Measurements from ENCODE around the gene GNAQ. TPM values are rescaled to one million over a fixed set of nuclear protein-coding genes. Genes with fewer than 3 reads are reported as not detected.

GNAQ gene
- total and polyA plus RNA-seq, 2 experiments from 2014 or later = 21.1 to 43.1 TPM

- no peak for DNase-seq (ENCODE audit: low spot score)
- Mint-ChIP-seq H3K27ac (no peak overlapping the region), H3K9me3 (no peaks in the 10 kb centered on the region), H3K4me1 (peaks cover 48% of the 10 kb centered on the region), H3K27me3 (ENCODE audit: insufficient read depth, low read depth, poor library complexity) (peaks cover 9% of the 10 kb centered on the region), H3K4me3 (no peak overlapping the region), H3K36me3 (ENCODE audit: low read depth) (peaks cover 3% of the 10 kb centered on the region; the same call in 1 of the 3 replicates)
- no peaks in the 10 kb centered on the region for H3K27me3 ChIP-seq (ENCODE audit: insufficient read depth)
- H3K9me2 ChIP-seq (ENCODE audit: insufficient read depth) = no peaks in the 10 kb centered on the region
- H3K4me2 ChIP-seq = peak overlapping the region; percentile 39; the same call in 1 of the 2 replicates
- peaks cover 100% of the 10 kb centered on the region for H3K79me2 ChIP-seq (replicated peaks; ENCODE audit: insufficient read depth)
- TF ChIP-seq CTCF (conservative IDR thresholded peaks at IDR 0.05; ENCODE audit: low read depth in 2 of 2) = no peak
- no peak for TF ChIP-seq POLR2AphosphoS5 (IDR thresholded peaks at IDR 0.05; ENCODE audit: low read depth)
- TF ChIP-seq ETS1 (IDR thresholded peaks at IDR 0.05) = no peak
- no peak for TF ChIP-seq EZH2phosphoT487 (IDR thresholded peaks at IDR 0.05; ENCODE audit: unreplicated experiment)
- TF ChIP-seq STAT1 (IDR thresholded peaks at IDR 0.05; ENCODE audit: unreplicated experiment) = no peak
- no peak for TF ChIP-seq REST (IDR thresholded peaks at IDR 0.05; ENCODE audit: unreplicated experiment)
- no peak for TF ChIP-seq JUNB (IDR thresholded peaks at IDR 0.05; ENCODE audit: unreplicated experiment)
- no peak for TF ChIP-seq ZNF114 (CRISPR knock-in tag; IDR thresholded peaks at IDR 0.05)
- no peak for TF ChIP-seq NANOG (IDR thresholded peaks at IDR 0.05; ENCODE audit: borderline replicate concordance)
- no peak for TF ChIP-seq ZNF331 (CRISPR knock-in tag; IDR thresholded peaks at IDR 0.05; ENCODE audit: low read depth)
- no peak for TF ChIP-seq EZH2 (IDR thresholded peaks at IDR 0.05; ENCODE audit: low read depth, unreplicated experiment)
- H3K27ac ChIP-seq (ENCODE audit: low read depth) = no peak overlapping the region
- H3F3A ChIP-seq (replicated peaks; ENCODE audit: low read depth) = no peaks in the 10 kb centered on the region
- H2AFZ ChIP-seq = no peak overlapping the region
- H3K36me3 ChIP-seq (ENCODE audit: insufficient read depth) = no peaks in the 10 kb centered on the region
- H4K20me1 ChIP-seq (replicated peaks; ENCODE audit: insufficient read depth) = no peaks in the 10 kb centered on the region
- no peak overlapping the region for H3K4me3 ChIP-seq
- ATAC-seq = no peak
- H3K4me1 ChIP-seq (ENCODE audit: insufficient read depth) = peaks cover 20% of the 10 kb centered on the region
These were observed 62.5 kb downstream of the GNAQ start for GRCh38 chr9:77969083-77969482.
